Measurements from ENCODE around the gene IFITM10. TPM values are rescaled to one million over a fixed set of nuclear protein-coding genes. Genes with fewer than 3 reads are reported as not detected.

IFITM10 gene
- total and polyA plus RNA-seq, 10 of the 15 experiments (the other 5 are each of a cell fraction or from before 2014, with no cell fraction given), result 0.04 to 0.27 TPM; not detected in 8

DNA sequence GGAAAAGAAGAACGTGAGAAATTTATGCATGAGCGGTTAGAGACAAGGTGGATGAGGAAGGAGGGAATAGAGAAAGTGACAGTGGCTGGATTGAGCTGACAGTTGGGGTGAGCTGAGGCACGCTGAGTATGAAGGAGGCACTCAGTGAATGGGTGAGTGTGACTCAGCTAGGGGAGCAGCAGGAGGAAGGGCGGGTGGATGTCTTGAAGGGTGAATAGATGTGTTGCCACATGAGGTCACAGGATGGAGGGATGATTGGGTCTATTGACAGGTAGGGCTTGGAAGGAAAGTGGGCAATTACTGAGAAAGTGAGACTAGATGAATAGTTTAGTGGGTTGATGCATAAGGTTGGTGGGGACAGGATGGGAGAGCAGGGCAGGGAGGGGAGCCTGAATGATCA is 8.0 kb downstream of the IFITM10 start:
- Histone ChIP-seq H3K79me2 (ENCODE audit: control insufficient read depth, insufficient read depth, low read length) (no peaks in the 10 kb centered on the region), H3K27ac (ENCODE audit: control insufficient read depth, insufficient read depth) (no peak overlapping the region), H3K9ac (ENCODE audit: control insufficient read depth, insufficient read depth, low read length) (no peak overlapping the region), H3K4me3 (no peak overlapping the region), H3K4me1 (ENCODE audit: control insufficient read depth, insufficient read depth, low read length) (no peaks in the 10 kb centered on the region), H2AFZ (ENCODE audit: control insufficient read depth, low read depth, low read length) (no peak overlapping the region), H4K20me1 (ENCODE audit: control insufficient read depth, insufficient read depth) (no peaks in the 10 kb centered on the region), H3K27me3 (replicated peaks in 1 of 2; ENCODE audit: control insufficient read depth in 2 of 2, insufficient read depth in 2 of 2, low read length in 1 of 2) (no peaks in the 10 kb centered on the region), H3K9me3 (replicated peaks; ENCODE audit: control insufficient read depth, insufficient read depth, low read length) (no peaks in the 10 kb centered on the region; the same call in 2 of the 3 replicates), H3K36me3 (ENCODE audit: control insufficient read depth in 2 of 2, insufficient read depth in 2 of 2, low read length in 1 of 2) (no peaks in the 10 kb centered on the region), H3K4me2 (ENCODE audit: control insufficient read depth, insufficient read depth) (no peak overlapping the region)
- POLR2A ChIA-PET, result no interaction called here
- 23% methylated on average over 4 of the region's 4 CpGs for WGBS (ENCODE audit: insufficient coverage, insufficient replicate concordance, low lambda C conversion rate, missing lambda C conversion rate)
- intact Hi-C loops (cut with micrococcal nuclease; ENCODE audit: unreplicated experiment), result no loop called here
- RAD21 ChIA-PET (ENCODE audit: unreplicated experiment), result no interaction called here
- CTCF ChIA-PET, result no interaction called here
- DNase-seq (ENCODE audit: low read depth, low spot score) (no peak), FAIRE-seq (no peak), ATAC-seq (no peak)
- in situ Hi-C loops (cut with MboI), result no loop called here
- SMC1A ChIA-PET (ENCODE audit: uncharacterized antibody, unreplicated experiment), result interaction anchor here (0.6 kb wide), 1 partner anchor 32 kb away, joined by 3 read pairs; no protein-coding TSS in a partner anchor
- TF ChIP-seq ZSCAN29 (IDR thresholded peaks at IDR 0.05) (no peak), PML (IDR thresholded peaks at IDR 0.05; ENCODE audit: low read length) (no peak), YY1 (IDR thresholded peaks at IDR 0.05; ENCODE audit: low read depth, low read length) (no peak), SMAD5 (IDR thresholded peaks at IDR 0.05; ENCODE audit: low read depth) (no peak), SPI1 (IDR thresholded peaks at IDR 0.05; ENCODE audit: borderline replicate concordance, insufficient read depth, low read depth, low read length) (no peak)
- no TSS peak for BruUV-seq (replicated peaks)

DNA sequence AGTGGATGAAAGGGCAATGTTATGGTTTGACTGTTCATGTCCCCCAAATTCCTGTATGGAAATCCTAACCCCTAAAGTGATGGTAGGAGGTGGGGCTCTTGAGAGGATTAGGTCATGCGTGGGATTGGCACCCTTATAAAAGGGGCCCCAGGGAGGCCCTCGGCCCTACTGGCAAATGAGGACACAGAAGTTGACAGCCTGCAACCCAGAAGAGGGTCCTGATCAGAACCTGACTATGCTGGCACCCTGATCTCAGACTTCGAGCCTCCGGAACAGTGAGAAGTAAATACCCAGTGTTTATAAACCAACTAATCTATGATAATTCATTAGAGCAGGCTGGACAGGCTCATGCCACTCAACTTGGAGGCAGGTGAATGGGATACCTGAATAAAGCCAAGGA is 8.7 kb downstream of the IFITM10 start:
- intact Hi-C loops (cut with micrococcal nuclease; ENCODE audit: unreplicated experiment), result no loop called here
- ChIA-PET SMC1A (ENCODE audit: uncharacterized antibody, unreplicated experiment) (no interaction called here), CTCF (no interaction called here), POLR2A (no interaction called here), RAD21 (ENCODE audit: unreplicated experiment) (no interaction called here)
- Histone ChIP-seq H3K4me2 (ENCODE audit: control insufficient read depth, insufficient read depth) (no peak overlapping the region), H2AFZ (ENCODE audit: control insufficient read depth, low read depth, low read length) (no peak overlapping the region), H3K27me3 (replicated peaks in 1 of 2; ENCODE audit: control insufficient read depth in 2 of 2, insufficient read depth in 2 of 2, low read length in 1 of 2) (no peaks in the 10 kb centered on the region), H3K4me1 (ENCODE audit: control insufficient read depth, insufficient read depth, low read length) (no peaks in the 10 kb centered on the region), H3K9ac (ENCODE audit: control insufficient read depth, insufficient read depth, low read length) (no peak overlapping the region), H3K27ac (ENCODE audit: control insufficient read depth, insufficient read depth) (no peak overlapping the region), H3K79me2 (ENCODE audit: control insufficient read depth, insufficient read depth, low read length) (no peaks in the 10 kb centered on the region), H3K36me3 (ENCODE audit: control insufficient read depth in 2 of 2, insufficient read depth in 2 of 2, low read length in 1 of 2) (no peaks in the 10 kb centered on the region), H3K9me3 (replicated peaks; ENCODE audit: control insufficient read depth, insufficient read depth, low read length) (no peaks in the 10 kb centered on the region; the same call in 2 of the 3 replicates), H3K4me3 (no peak overlapping the region), H4K20me1 (ENCODE audit: control insufficient read depth, insufficient read depth) (no peaks in the 10 kb centered on the region)
- TF ChIP-seq, protein P1, sequence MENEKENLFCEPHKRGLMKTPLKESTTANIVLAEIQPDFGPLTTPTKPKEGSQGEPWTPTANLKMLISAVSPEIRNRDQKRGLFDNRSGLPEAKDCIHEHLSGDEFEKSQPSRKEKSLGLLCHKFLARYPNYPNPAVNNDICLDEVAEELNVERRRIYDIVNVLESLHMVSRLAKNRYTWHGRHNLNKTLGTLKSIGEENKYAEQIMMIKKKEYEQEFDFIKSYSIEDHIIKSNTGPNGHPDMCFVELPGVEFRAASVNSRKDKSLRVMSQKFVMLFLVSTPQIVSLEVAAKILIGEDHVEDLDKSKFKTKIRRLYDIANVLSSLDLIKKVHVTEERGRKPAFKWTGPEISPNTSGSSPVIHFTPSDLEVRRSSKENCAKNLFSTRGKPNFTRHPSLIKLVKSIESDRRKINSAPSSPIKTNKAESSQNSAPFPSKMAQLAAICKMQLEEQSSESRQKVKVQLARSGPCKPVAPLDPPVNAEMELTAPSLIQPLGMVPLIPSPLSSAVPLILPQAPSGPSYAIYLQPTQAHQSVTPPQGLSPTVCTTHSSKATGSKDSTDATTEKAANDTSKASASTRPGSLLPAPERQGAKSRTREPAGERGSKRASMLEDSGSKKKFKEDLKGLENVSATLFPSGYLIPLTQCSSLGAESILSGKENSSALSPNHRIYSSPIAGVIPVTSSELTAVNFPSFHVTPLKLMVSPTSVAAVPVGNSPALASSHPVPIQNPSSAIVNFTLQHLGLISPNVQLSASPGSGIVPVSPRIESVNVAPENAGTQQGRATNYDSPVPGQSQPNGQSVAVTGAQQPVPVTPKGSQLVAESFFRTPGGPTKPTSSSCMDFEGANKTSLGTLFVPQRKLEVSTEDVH (IDR thresholded peaks at IDR 0.05; ENCODE audit: low read depth, partially characterized antibody), result no peak
- TF ChIP-seq EED (IDR thresholded peaks at IDR 0.05; ENCODE audit: low read depth), result no peak
- TF ChIP-seq KDM1A (IDR thresholded peaks at IDR 0.05; ENCODE audit: borderline replicate concordance), result no peak
- TF ChIP-seq SIN3A (IDR thresholded peaks at IDR 0.05; ENCODE audit: low read depth, low read length), result no peak
- TF ChIP-seq, protein P2, sequence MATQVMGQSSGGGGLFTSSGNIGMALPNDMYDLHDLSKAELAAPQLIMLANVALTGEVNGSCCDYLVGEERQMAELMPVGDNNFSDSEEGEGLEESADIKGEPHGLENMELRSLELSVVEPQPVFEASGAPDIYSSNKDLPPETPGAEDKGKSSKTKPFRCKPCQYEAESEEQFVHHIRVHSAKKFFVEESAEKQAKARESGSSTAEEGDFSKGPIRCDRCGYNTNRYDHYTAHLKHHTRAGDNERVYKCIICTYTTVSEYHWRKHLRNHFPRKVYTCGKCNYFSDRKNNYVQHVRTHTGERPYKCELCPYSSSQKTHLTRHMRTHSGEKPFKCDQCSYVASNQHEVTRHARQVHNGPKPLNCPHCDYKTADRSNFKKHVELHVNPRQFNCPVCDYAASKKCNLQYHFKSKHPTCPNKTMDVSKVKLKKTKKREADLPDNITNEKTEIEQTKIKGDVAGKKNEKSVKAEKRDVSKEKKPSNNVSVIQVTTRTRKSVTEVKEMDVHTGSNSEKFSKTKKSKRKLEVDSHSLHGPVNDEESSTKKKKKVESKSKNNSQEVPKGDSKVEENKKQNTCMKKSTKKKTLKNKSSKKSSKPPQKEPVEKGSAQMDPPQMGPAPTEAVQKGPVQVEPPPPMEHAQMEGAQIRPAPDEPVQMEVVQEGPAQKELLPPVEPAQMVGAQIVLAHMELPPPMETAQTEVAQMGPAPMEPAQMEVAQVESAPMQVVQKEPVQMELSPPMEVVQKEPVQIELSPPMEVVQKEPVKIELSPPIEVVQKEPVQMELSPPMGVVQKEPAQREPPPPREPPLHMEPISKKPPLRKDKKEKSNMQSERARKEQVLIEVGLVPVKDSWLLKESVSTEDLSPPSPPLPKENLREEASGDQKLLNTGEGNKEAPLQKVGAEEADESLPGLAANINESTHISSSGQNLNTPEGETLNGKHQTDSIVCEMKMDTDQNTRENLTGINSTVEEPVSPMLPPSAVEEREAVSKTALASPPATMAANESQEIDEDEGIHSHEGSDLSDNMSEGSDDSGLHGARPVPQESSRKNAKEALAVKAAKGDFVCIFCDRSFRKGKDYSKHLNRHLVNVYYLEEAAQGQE (IDR thresholded peaks at IDR 0.05; ENCODE audit: low read depth, low read length), result no peak
- DNase-seq (ENCODE audit: low read depth, low spot score), result no peak
- 57% methylated on average over 4 of the region's 4 CpGs for WGBS (ENCODE audit: insufficient coverage, insufficient replicate concordance, low lambda C conversion rate, missing lambda C conversion rate)
- in situ Hi-C loops (cut with MboI), result no loop called here
- no peak for FAIRE-seq
- no TSS peak for BruUV-seq (replicated peaks)
- no peak for ATAC-seq

Data from GM12878 (cell line).